ENCODE measurements around the gene GFI1.

Gene GFI1

DNA sequence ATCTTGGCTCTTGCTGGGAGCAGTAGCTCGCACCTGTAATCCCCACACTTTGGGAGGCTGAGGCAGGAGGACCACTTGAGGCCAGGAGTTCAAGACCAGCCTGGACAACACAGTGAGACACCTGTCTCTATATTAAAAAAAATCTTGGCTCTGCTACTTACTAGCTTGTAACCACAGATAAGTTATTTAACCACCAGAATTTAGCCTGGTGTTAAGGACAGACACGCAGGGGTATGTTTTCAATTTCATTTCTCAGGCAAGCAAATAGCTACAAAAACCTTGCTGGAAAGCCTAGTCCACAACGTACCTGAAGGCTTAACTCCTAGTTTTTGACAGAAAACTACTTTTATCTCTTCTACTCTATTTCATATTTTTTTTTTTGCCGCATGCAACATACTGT lies 24.8 kb upstream of the GFI1 start:
- TF ChIP-seq, protein P1, sequence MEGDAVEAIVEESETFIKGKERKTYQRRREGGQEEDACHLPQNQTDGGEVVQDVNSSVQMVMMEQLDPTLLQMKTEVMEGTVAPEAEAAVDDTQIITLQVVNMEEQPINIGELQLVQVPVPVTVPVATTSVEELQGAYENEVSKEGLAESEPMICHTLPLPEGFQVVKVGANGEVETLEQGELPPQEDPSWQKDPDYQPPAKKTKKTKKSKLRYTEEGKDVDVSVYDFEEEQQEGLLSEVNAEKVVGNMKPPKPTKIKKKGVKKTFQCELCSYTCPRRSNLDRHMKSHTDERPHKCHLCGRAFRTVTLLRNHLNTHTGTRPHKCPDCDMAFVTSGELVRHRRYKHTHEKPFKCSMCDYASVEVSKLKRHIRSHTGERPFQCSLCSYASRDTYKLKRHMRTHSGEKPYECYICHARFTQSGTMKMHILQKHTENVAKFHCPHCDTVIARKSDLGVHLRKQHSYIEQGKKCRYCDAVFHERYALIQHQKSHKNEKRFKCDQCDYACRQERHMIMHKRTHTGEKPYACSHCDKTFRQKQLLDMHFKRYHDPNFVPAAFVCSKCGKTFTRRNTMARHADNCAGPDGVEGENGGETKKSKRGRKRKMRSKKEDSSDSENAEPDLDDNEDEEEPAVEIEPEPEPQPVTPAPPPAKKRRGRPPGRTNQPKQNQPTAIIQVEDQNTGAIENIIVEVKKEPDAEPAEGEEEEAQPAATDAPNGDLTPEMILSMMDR (IDR thresholded peaks at IDR 0.05; ENCODE audit: insufficient read depth, low read depth, low read length, missing control alignments), result no peak
- peak; percentile 52 for DNase-seq (ENCODE audit: low read depth)
- no peak overlapping the region for H3K4me3 ChIP-seq (ENCODE audit: low read depth, low read length)

DNA sequence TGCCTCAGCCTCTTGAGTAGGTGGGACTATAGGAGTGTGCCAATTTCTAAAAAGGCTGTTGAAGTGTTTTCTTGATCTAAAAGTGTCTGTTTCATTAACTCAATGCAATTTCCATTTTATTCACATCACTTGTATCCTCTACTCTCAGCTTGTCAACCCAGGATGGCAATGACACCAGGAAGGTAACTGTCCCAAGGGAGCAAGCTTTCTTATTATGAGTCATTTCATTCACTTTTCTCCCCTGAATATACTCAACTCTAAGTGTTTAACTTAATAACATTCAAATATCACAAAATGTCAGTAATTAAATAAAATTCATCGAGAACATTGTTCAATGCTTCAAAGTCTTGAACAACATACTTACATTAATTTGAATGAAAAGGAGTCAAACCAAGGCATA lies 22.9 kb upstream of the GFI1 start:
- no peak overlapping the region for H3K4me3 ChIP-seq (ENCODE audit: low read depth, low read length)
- DNase-seq (ENCODE audit: low read depth), result peak; percentile 29
- TF ChIP-seq, protein P1 (IDR thresholded peaks at IDR 0.05; ENCODE audit: insufficient read depth, low read depth, low read length, missing control alignments), result no peak

DNA sequence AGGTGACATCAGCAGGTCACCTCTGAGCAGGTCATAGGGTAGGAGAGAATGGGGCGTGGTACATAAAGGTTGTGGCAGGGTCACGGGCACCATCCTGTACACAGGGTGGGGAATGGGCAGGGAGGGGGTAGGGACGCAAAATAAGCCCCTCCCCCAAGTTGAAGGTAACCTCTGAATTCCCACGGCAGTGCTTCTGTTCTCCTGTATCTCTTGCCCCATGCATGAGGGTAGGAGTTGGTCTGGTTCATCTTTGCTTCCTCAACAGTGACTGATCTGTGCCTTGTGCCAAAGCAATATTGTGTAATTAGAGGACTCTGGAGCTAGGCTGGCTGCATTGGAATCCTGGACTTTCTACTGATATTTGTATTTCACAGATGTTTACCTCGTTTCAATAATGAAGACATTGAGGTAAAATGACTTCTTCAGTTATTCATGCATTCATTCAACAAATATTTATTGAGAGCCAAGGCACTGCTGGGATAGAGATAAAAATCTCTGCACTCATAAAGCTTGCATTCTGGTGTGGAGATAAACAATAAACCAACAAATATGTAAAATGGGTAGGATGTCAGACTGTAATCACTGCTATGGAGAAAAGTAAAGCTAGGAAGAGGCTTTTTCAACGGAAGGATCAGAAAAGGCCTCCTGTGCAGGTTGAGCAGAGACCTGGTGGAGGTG lies 18.4 kb upstream of the GFI1 start:
- DNase-seq (ENCODE audit: low read depth), result no peak
- TF ChIP-seq, protein P1 (IDR thresholded peaks at IDR 0.05; ENCODE audit: insufficient read depth, low read depth, low read length, missing control alignments), result no peak
- H3K4me3 ChIP-seq (ENCODE audit: low read depth, low read length), result no peak overlapping the region

DNA sequence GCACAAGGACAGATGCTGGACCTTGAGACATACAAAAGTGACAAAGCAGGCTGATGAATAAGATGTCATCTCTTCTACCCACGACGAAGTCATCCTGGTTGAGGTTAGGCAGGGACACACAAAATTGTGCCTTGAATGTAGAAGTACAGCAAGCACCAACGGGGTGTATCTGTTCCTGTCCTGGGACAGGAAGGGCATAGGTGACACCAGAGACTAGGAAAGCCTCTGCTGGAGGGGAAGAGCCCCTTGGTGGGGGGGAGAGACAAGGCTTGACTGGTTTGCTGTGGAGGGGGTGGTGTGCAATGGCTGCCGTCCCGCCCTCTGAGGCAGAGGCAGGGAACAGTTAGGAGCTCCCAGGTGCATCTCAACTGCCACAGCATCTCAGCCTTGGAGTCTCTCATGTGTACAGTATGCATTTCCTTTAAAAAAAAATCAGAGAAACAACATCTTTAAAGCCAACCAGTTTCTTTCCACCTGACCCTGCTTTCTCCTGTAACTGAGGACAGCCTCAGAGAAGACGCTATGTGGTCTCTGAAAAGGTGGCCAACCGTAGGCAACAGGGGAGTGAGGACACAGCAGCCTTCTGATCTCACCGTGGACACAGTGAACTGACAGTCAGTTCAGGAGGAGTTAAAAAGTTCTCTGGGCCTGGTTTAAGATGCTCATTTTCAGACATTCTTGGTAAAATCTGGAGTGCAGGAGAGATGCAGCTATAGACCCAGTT lies 17.7 kb upstream of the GFI1 start:
- no peak for DNase-seq (ENCODE audit: low read depth)

DNA sequence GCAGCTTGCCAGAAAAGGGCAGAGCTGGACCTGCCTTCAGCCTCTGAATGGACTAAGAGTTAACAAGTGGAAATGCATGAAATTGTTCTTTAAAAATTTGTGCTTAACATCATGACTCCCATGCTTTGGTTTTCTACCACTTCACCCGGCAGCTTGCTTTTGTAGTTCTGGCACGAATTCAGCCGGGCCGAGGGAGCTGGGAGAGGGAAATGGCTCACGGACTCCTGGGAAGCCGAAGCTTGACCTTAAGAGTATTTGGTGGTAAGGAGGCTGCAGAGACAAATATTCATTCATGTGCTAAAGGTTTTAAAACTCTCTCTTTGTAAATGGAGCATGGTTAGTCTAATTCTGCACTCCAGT lies 17.2 kb upstream of the GFI1 start:
- TF ChIP-seq, protein P1 (IDR thresholded peaks at IDR 0.05; ENCODE audit: insufficient read depth, low read depth, low read length, missing control alignments), result no peak
- H3K4me3 ChIP-seq (ENCODE audit: low read depth, low read length), result no peak overlapping the region
- no peak for DNase-seq (ENCODE audit: low read depth)

More for the DNA sequence above, 17.7 kb upstream of the GFI1 start:
- TF ChIP-seq, protein P1 (IDR thresholded peaks at IDR 0.05; ENCODE audit: insufficient read depth, low read depth, low read length, missing control alignments), result no peak
- no peak overlapping the region for H3K4me3 ChIP-seq (ENCODE audit: low read depth, low read length)

DNA sequence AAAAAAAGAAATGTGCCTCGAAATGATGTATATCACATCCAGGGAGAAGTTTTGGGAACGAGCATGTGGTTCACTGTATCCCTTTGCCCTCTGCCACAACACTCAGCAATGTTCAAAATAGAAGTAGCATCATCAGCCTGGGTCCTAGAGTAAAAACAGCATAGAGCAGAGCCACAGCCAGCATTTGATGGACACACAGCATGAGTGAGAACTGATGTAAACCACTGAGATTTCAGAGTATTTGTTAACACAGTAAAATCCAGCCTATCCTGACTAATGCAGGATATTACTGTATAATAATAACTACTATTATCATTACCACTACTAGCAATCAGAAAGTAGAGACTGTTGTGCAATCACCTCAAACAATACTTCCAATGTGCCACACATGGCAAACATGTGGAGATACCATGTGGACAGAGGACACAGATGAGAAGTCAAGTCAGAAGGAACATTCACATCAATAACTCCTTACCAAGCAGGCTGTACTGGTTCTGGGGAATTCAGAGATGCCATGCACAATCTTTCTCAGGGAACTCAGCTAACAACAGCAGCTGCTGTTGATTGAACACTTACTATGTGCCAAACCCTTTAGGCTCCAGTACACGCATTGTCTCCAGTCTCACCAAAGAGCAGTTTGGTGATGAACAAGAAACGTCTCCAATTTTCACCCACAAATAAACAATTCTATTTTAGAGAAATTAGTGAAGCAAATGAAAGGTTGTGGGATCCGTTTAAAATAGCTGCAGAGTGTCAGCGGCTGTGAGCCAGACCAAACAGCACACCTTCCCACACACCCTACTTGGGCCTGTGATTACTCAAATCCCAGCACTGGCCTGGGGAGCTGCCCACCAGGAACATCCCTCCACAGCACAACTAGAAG lies 16.6 kb upstream of the GFI1 start:
- DNase-seq (ENCODE audit: low read depth), result peak; percentile 37
- TF ChIP-seq, protein P1 (IDR thresholded peaks at IDR 0.05; ENCODE audit: insufficient read depth, low read depth, low read length, missing control alignments), result no peak
- H3K4me3 ChIP-seq (ENCODE audit: low read depth, low read length), result no peak overlapping the region
